GM12878 (cell line): ENCODE results near the gene SLC23A2. TPM values are rescaled to one million over a fixed set of nuclear protein-coding genes. Genes with fewer than 3 reads are reported as not detected.

Experiments used
- ATAC-seq: fragments of 200-7000 bp; cut with Tn5 transposase; 3 replicates; pipeline ENCODE4 v1.9.1; 2020; ENCODE audit warnings: mild to moderate bottlenecking, moderate library complexity
- BruUV-seq: library from RNA; stranded (reverse); fragments of 400-500 nt; replicated peaks from 2 replicates; lab custom pipeline; 2021; lab: Mats Ljungman, UMichigan
- CTCF ChIA-PET: fragments of 300-600 bp; sonication (Branson Sonifier 250); formaldehyde crosslinking; extraction: SDS; loops from one replicate; lab custom pipeline; 2021; ENCODE audit warnings: inconsistent platforms; lab: Yijun Ruan, JAX
- POLR2A ChIA-PET: fragments of 350-600 bp; formaldehyde crosslinking; extraction: SDS; loops from one replicate; lab custom pipeline; 2021; ENCODE audit warnings: inconsistent platforms; lab: Charles Lee
- RAD21 ChIA-PET: fragments of 300-600 bp; sonication (Branson Sonifier 250); formaldehyde crosslinking; loops from one replicate; lab custom pipeline; 2023; ENCODE audit warnings: antibody characterized with exemption; ENCODE audit not compliant: unreplicated experiment; lab: Charles Lee
- SMC1A ChIA-PET: fragments of 300-600 bp; sonication (Branson Sonifier 250); formaldehyde crosslinking; loops from one replicate; lab custom pipeline; 2023; ENCODE audit not compliant: unreplicated experiment, uncharacterized antibody; lab: Charles Lee
- DNase-seq: peaks from one replicate; pipeline ENCODE4 v3.0.0-alpha.2; 2011; ENCODE audit warnings: low read depth, low spot score
- FAIRE-seq: peaks from 3 replicates; lab custom pipeline; 2011; peaks lifted over from hg19 to GRCh38; lab: Jason Lieb, UNC
- H2AFZ ChIP-seq: 2 replicates; pipeline ENCODE4 v1.6.0; 2011; ENCODE audit warnings: low read depth, low read length, control low read depth; ENCODE audit not compliant: control insufficient read depth
- H3K27ac ChIP-seq: 2 replicates; pipeline ENCODE4 v1.5.1; 2011; ENCODE audit warnings: control low read depth; ENCODE audit not compliant: control insufficient read depth, insufficient read depth
- H3K27me3 ChIP-seq, 2 experiments: replicated peaks in 1 of 2; 2 replicates each; pipeline versions ENCODE4 v1.6.0 to v1.6.1; 2011; ENCODE audit warnings: low read length in 1 of 2; ENCODE audit not compliant: control insufficient read depth in 2 of 2, insufficient read depth in 2 of 2
- H3K36me3 ChIP-seq, 2 experiments: 2 replicates each; pipeline ENCODE4 v1.5.1; 2011; ENCODE audit warnings: low read length in 1 of 2; ENCODE audit not compliant: control insufficient read depth in 2 of 2, insufficient read depth in 2 of 2
- H3K4me1 ChIP-seq: 2 replicates; pipeline ENCODE4 v1.6.1; 2011; ENCODE audit warnings: mild to moderate bottlenecking, low read length, moderate library complexity, mixed read lengths; ENCODE audit not compliant: control insufficient read depth, insufficient read depth
- H3K4me2 ChIP-seq: 2 replicates; pipeline ENCODE4 v1.6.0; 2011; ENCODE audit warnings: control low read depth; ENCODE audit not compliant: control insufficient read depth, insufficient read depth
- H3K4me3 ChIP-seq: fragments of 200-600 bp; sonication (generic); 2 replicates; pipeline ENCODE4 v1.5.1; 2016
- H3K79me2 ChIP-seq: 2 replicates; pipeline ENCODE4 v1.6.0; 2011; ENCODE audit warnings: low read length; ENCODE audit not compliant: control insufficient read depth, insufficient read depth
- H3K9ac ChIP-seq: 2 replicates; pipeline ENCODE4 v1.8.0; 2011; ENCODE audit warnings: low read length, control low read depth, mixed read lengths; ENCODE audit not compliant: control insufficient read depth, insufficient read depth
- H3K9me3 ChIP-seq: replicated peaks from 3 replicates; pipeline ENCODE4 v1.5.1; 2011; ENCODE audit warnings: mild to moderate bottlenecking, low read length; ENCODE audit not compliant: control insufficient read depth, insufficient read depth
- H4K20me1 ChIP-seq: 2 replicates; pipeline ENCODE4 v1.6.0; 2011; ENCODE audit not compliant: control insufficient read depth, insufficient read depth
- BCL3 ChIP-seq: IDR thresholded peaks from 2 replicates; pipeline ENCODE4 v1.6.1; 2011; ENCODE audit warnings: borderline replicate concordance, low read depth, mild to moderate bottlenecking, moderate library complexity, low read length; ENCODE audit not compliant: insufficient read depth, poor library complexity, severe bottlenecking
- CTCF ChIP-seq, 3 experiments: IDR thresholded peaks in 2 of 3; conservative IDR thresholded peaks in 1 of 3; 2 replicates each; pipeline ENCODE4 v1.5.1; 2011; ENCODE audit warnings: low read depth in 3 of 3, low read length in 3 of 3, mild to moderate bottlenecking in 3 of 3, control low read depth in 2 of 3, moderate library complexity in 2 of 3, inconsistent platforms in 1 of 3, mixed read lengths in 1 of 3; ENCODE audit not compliant: control insufficient read depth in 2 of 3, insufficient read depth in 1 of 3; ENCODE audit errors: extremely low read depth in 1 of 3
- IKZF1 ChIP-seq: fragments of 450-650 bp; conservative IDR thresholded peaks from 2 replicates; pipeline ENCODE4 v1.6.1; 2017; ENCODE audit warnings: antibody characterized with exemption, mild to moderate bottlenecking
- IKZF2 ChIP-seq, 2 experiments: fragments of 450-650 bp; IDR thresholded peaks; 2 replicates each; pipeline ENCODE4 v1.6.1; 2017; ENCODE audit warnings: mild to moderate bottlenecking in 2 of 2, moderate library complexity in 2 of 2
- JUND ChIP-seq: IDR thresholded peaks from 2 replicates; pipeline ENCODE4 v1.6.1; 2012; ENCODE audit warnings: low read depth, mild to moderate bottlenecking, low read length, improper control_type of control experiment, moderate library complexity
- MEF2B ChIP-seq: fragments of 450-650 bp; IDR thresholded peaks from 2 replicates; pipeline ENCODE4 v1.6.1; 2018; ENCODE audit warnings: mild to moderate bottlenecking, moderate library complexity; ENCODE audit not compliant: partially characterized antibody, poor library complexity, severe bottlenecking
- MTA3 ChIP-seq: IDR thresholded peaks from 2 replicates; pipeline ENCODE4 v1.6.1; 2012; ENCODE audit warnings: low read length, inconsistent platforms, borderline replicate concordance
- NFIC ChIP-seq: IDR thresholded peaks from 2 replicates; pipeline ENCODE4 v1.6.1; 2012; ENCODE audit warnings: low read depth, mild to moderate bottlenecking, inconsistent platforms, low read length, moderate library complexity
- NFXL1 ChIP-seq: fragments of 450-650 bp; IDR thresholded peaks from 2 replicates; pipeline ENCODE4 v1.6.1; 2017; ENCODE audit warnings: antibody characterized with exemption, mild to moderate bottlenecking, borderline replicate concordance
- NR2F1 ChIP-seq: fragments of 450-650 bp; conservative IDR thresholded peaks from 2 replicates; pipeline ENCODE4 v1.6.1; 2017; ENCODE audit warnings: mild to moderate bottlenecking
- PAX8 ChIP-seq: fragments of 450-650 bp; IDR thresholded peaks from 2 replicates; pipeline ENCODE4 v1.6.1; 2017; ENCODE audit warnings: mild to moderate bottlenecking, moderate library complexity
- POLR2AphosphoS2 ChIP-seq: IDR thresholded peaks from 2 replicates; pipeline ENCODE4 v1.6.1; 2011; ENCODE audit warnings: low read depth, mild to moderate bottlenecking, low read length, improper control_type of control experiment, moderate library complexity
- RUNX3 ChIP-seq: IDR thresholded peaks from 2 replicates; pipeline ENCODE4 v1.6.1; 2012; ENCODE audit warnings: low read length, inconsistent platforms
- WGBS: methylation state at CpG from one replicate; pipeline ENCODE4 v1.1.6; 2016; ENCODE audit warnings: low lambda C conversion rate; ENCODE audit not compliant: insufficient replicate concordance, insufficient coverage; ENCODE audit errors: missing lambda C conversion rate; 5-methylcytosine and 5-hydroxymethylcytosine counted together
- in situ Hi-C: fragments of 300-500 bp; cut with MboI; formaldehyde crosslinking; loops from 9 replicates; pipeline ENCODE4 v1.14.3; 2018; ENCODE audit warnings: mixed read lengths
- intact Hi-C: fragments of 100-400 bp; cut with micrococcal nuclease; formaldehyde crosslinking; loops from one replicate; pipeline ENCODE4 v1.14.2; 2022; ENCODE audit not compliant: unreplicated experiment
- polyA plus RNA-seq, 11 experiments: library from polyadenylated mRNA; depleted of rRNA in 4 of 11; unstranded in 6 of 11; stranded (reverse) in 5 of 11; fragments of >200 nt; fragmentation: Nextera tagmentation in 4 of 11; fragmentation: Illumina TruSeq in 1 of 11; extraction: Ambion mirVana in 4 of 11; extraction: Trizol in 1 of 11; gene quantifications; 1 replicate in 1 of 11; 2 replicates in 10 of 11; pipeline versions ENCODE4 v1.2.1 to v1.2.3, GENCODE V29; 2011 to 2016; ENCODE audit warnings: inconsistent platforms in 2 of 11, missing spikeins in 2 of 11, low read depth in 1 of 11
- total RNA-seq, 4 experiments: library from RNA; depleted of rRNA in 3 of 4; stranded (reverse); fragments of >200 nt in 3 of 4; fragmentation: Illumina TruSeq in 1 of 4; extraction: Trizol in 1 of 4; gene quantifications; 2 replicates each; pipeline versions ENCODE4 v1.2.1 to v1.2.3, GENCODE V29; 2013 to 2021

The SLC23A2 gene
- total and polyA plus RNA-seq, 10 of the 15 experiments (the other 5 are each of a cell fraction or from before 2014, with no cell fraction given), result 4.4 to 56.1 (median 35.5) TPM

- Histone ChIP-seq H3K9me3 (no peaks in the 10 kb centered on the region), H3K27ac (peak overlapping the region; percentile 22; the same call in 1 of the 2 replicates), H4K20me1 (no peaks in the 10 kb centered on the region), H3K4me2 (peak overlapping the region; percentile 46), H3K27me3 (no peaks in the 10 kb centered on the region), H3K36me3 (no peaks in the 10 kb centered on the region), H3K79me2 (no peaks in the 10 kb centered on the region), H3K4me3 (peak overlapping the region; percentile 40; the same call in 1 of the 2 replicates), H3K4me1 (peaks cover 25% of the 10 kb centered on the region), H3K9ac (no peak overlapping the region; the same call in 1 of the 2 replicates), H2AFZ (no peak overlapping the region)
- in situ Hi-C loops, result no loop called here
- WGBS, result 43% methylated on average over 5 of the region's 6 CpGs
- BruUV-seq, result TSS peak; percentile 22
- peak; percentile 42 for ATAC-seq
- SMC1A ChIA-PET, result interaction anchor here (0.6 to 6.6 kb wide), 11 partner anchors 9 to 174 kb away, joined by 3 to 53 read pairs (median 4); no protein-coding TSS in a partner anchor
- CTCF ChIA-PET, result interaction anchor here (1.2 to 3.1 kb wide), 5 partner anchors 12 to 173 kb away, joined by 4 to 18 read pairs (median 5); no protein-coding TSS in a partner anchor
- POLR2A ChIA-PET, result interaction anchor here (0.6 to 3.9 kb wide), 9 partner anchors 9 to 176 kb away, joined by 3 to 36 read pairs (median 4); partner anchors contain the start of gene SLC23A2
- DNase-seq, result no peak
- intact Hi-C loops, result loop anchor here (2.0 to 5.0 kb wide), 2 partner anchors 14 to 90 kb away; no protein-coding TSS in a partner anchor
- TF ChIP-seq NFXL1 (no peak), MTA3 (no peak), CTCF (IDR thresholded peaks at IDR 0.05 in 2 of 3, conservative IDR thresholded peaks at IDR 0.05 in 1 of 3; ENCODE audit: control insufficient read depth in 2 of 3, extremely low read depth in 1 of 3, insufficient read depth in 1 of 3, low read depth in 3 of 3, low read length in 3 of 3) (no peak), JUND (no peak), RUNX3 (no peak), BCL3 (no peak), POLR2AphosphoS2 (no peak), NFIC (no peak), NR2F1 (0 out of 2 replicates have a peak, but pooled peaks have one; percentile 22), IKZF2 (IDR thresholded peaks at IDR 0.05) (no peak), PAX8 (no peak), IKZF1 (0 out of 2 replicates have a peak, but pooled peaks have one; percentile 15), MEF2B (no peak)
- RAD21 ChIA-PET, result interaction anchor here (0.7 to 5.4 kb wide), 9 partner anchors 10 to 140 kb away, joined by 3 to 22 read pairs (median 3); partner anchors contain the start of gene CDS2
- FAIRE-seq, result no peak
Measured at GRCh38 chr20:4987130-4987529, 14.2 kb downstream of the SLC23A2 start.
